HTR-8/SVneo (cell line): Measurements from ENCODE around the gene TEAD3.
"Not testable (repeated sequence)": the region's sequence is repeated elsewhere in the genome, so short reads cannot be mapped to it uniquely, and the experiment has no call there.

ENCODE experiments used
- DNase-seq: peaks from one replicate; pipeline ENCODE4 v3.0.0; 2011; ENCODE audit warnings: low spot score, mixed read lengths; ENCODE audit not compliant: insufficient read length
- FAIRE-seq: peaks from 2 replicates; lab custom pipeline; 2011; peaks lifted over from hg19 to GRCh38; lab: Jason Lieb, UNC

The TEAD3 gene

DNA sequence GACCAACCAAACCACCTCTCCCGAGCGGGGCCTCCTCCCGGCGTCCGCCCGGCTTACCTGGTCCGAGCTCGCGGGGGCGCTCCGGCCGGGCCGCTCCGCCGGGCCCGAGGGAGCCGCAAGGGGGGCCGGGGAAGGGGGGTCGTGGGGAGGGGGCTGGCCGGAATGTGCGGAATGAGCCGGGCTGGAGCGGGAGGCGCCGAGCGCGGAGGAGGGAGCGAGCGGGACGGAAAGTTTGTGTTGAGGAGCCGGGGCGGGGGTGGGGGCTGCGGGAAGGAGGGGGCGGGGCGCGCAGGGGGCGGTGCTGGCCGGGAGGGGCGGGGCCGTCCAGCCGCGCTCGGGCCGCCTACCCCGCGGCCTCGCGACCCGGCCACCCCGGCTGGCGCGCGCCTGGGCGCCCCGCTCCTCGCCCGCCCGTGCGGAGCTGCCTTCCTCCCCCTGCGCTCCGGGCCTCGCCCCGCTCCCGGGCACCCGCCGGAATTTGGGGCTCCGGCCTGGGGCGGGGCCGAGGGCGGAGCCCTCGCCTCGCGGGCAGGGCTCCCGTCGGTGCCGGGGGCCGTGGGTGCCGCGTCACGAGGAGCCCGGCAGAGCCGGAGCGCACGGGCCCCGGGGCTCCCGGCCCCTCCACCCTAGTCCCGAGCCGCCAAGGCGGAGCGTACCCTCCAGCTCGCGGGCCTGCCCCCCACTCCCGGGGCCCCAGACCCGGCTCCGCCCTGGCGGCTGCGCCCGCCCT lies at the start of gene TEAD3:
TSS of gene TEAD3 (minus strand) at position 239 of the 730 bp plus-strand sequence.
- peak; percentile 82 for DNase-seq

DNA sequence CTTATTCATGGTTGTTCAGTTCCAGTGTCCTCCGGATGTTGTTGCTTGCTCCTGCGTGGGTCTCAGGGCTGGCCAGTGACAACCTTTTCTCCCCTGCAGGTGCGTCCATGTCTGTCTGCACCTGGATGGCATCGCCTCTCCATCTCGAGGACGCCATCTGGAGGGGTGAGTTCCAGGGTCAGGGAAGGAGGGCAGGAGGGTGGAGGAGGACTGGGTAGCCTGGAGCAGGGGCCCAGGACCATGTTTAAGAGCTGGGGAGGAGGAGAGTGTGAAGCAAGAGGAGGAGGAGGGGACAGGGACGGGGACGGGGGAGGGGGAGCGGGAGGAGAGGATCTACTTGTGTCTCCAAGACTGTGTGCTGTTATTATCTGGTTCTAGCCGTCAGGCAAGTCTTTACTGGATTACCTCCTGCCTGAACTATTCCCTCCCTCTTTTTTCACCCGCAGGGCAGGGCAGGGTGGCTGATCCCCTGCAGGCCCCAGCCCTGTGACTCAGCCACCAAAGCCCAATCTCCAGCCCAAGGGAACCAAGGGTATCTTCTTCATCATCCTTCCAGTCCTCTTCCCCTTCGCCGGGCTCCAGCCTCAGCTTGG lies 48.0 kb upstream of the TEAD3 start:
- DNase-seq (no peak), FAIRE-seq (peak; percentile 42)

More for the DNA sequence above, at the start of gene TEAD3:
- no peak for FAIRE-seq

- FAIRE-seq (no peak), DNase-seq (no peak)
Observed at GRCh38 chr6:35543459-35544193, 46.7 kb upstream of the TEAD3 start.

GRCh38 chr6:35541836-35542235 lies 45.0 kb upstream of the TEAD3 start:
- FAIRE-seq (no peak), DNase-seq (no peak)

GRCh38 chr6:35539223-35539622 lies 42.3 kb upstream of the TEAD3 start:
- DNase-seq, result no peak
- no peak for FAIRE-seq

GRCh38 chr6:35535847-35536246 lies 39.0 kb upstream of the TEAD3 start:
- FAIRE-seq, DNase-seq: not testable (repeated sequence)

DNA sequence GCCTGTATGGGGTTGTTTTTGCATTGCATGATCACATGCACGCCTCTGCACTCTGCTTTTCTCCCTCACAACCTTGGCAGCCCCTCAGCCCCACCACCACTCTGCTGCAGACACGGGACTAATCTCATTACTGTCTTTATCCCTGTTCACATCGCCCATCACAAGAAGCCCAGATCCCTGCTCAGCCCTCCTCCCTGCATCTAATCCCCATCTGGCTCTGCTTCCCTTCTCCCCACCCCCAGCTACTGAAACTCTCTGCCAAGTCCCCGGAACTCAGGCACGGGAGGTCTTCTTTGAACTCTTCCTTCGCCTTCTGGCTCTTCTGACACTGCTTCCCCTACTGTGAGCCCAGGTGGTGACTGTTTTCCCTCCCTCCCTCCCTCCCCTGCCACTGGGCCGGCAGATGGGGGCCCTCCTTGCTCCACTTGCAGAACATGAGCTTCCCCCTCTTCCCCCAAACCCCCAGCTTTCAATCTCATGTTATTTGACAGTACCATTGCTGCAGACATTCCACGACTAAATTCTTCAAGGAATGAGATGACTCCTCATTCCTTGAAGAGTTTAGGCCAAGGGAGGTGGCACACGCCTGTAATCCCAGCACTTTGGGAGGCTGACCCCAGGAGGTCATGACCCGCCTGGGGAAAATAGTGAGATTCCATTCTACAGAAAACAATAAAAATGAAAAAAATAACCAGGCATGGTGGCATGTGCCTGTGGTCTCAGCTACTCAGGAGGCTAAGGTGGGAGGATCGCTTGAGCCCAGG lies 37.7 kb upstream of the TEAD3 start:
- FAIRE-seq, result no peak
- DNase-seq, result no peak

GRCh38 chr6:35533981-35534380 lies 37.1 kb upstream of the TEAD3 start:
- DNase-seq (no peak), FAIRE-seq (no peak)

DNA sequence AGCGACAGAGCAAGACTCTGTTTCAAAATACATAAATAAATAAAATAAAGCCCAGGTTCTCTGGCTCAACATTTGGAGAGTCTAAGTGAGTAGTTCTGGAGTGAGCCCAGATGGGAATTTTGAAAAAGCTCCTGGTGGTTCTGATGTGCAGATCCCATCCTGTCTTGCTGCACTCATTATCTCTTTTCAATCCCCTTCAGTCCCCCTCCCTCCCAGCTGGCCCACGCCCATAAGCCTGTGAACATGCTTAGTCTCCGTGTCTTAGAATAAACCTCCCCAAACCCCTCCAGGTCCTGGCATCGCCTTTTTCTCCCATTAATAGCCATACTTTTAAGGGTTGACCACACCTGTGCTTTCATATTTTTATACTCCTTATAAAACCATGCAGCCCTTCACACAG lies 35.2 kb upstream of the TEAD3 start:
- FAIRE-seq, result no peak
- no peak for DNase-seq

- no peak for FAIRE-seq
- DNase-seq, result no peak
Observed at GRCh38 chr6:35524380-35525020, 27.6 kb upstream of the TEAD3 start.

- DNase-seq (peak; percentile 93), FAIRE-seq (peak; percentile 83)
Observed at GRCh38 chr6:35522660-35523658, 26.1 kb upstream of the TEAD3 start.

- FAIRE-seq (no peak), DNase-seq (no peak)
Observed at GRCh38 chr6:35522151-35522550, 25.3 kb upstream of the TEAD3 start.

DNA sequence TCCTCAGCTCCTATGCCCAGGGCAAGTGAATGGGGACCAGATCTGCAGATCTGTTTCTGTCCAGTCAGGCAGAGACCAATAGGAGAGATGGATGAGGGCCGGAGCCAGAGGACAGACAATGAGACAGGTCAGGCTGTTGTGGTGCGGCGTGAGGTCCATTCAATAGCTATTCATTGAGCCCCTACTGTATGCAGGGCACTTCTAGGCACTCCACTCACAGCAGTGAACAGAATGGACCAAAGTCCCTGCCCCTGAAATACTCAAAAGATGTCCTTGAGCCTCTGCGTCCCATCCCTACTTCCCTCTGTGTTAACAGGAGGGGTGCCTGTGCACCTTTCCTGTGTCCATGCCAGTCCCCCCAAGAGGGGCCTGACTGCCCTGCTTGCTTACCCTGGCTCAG lies 24.4 kb upstream of the TEAD3 start:
- DNase-seq (no peak), FAIRE-seq (no peak)

DNA sequence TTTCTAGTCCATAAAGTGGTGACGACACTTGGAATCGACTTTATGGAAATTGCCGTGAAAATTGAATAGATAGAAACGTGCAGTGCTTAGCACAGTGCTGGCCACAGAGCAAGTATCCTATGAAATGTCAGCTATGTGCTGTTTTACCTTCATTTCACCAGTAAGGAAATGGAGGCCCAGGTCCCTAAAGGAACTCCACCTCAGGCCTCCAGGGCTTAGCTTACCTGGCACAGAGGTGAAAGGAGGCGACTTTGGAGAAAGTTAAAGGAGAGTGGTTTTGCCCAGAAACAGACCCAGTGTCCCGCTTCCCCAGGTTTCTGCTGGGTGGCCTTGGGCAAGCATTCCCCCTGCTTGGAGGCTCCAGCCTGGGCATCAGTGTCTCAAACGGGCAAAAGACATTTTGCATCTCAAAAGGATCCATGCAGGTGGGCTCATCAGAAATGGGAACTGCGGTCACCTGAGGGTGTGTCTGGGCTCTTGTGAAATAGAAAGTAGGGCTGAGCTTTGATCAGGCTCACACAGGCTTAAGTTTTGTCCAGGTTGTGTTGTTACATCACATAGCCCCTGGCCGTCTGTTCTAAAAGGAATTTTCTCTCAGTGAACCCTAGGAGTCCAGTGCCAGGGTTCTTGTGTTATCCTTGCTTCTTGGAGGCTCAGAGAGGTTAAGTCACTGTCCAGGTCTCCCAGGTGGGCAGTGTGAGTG lies 22.6 kb upstream of the TEAD3 start:
- no peak for FAIRE-seq
- DNase-seq, result no peak

- FAIRE-seq (no peak), DNase-seq (no peak)
Observed at GRCh38 chr6:35518566-35519312, 21.9 kb upstream of the TEAD3 start.

GRCh38 chr6:35517978-35518377 lies 21.1 kb upstream of the TEAD3 start:
- not testable (repeated sequence) for DNase-seq, FAIRE-seq

DNA sequence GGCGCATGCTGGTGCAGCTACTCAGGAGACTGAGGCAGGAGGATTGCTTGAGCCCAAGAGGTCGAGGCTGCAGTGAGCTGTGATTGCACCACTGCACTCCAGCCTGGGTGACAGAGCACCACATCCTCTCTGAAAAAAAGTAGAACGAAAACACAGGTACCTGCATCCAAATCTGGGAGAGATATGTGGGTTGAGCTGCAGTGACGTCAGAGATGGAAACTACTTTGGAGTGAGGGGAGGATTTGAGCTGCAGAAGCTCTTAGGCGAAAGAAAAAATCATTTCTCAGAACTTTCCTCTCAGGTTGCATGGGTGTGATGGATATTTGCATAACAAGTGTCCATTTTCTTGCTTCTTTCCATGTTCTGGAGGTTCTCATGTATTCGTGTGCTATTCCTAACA lies 19.8 kb upstream of the TEAD3 start:
- DNase-seq (no peak), FAIRE-seq (no peak)

- FAIRE-seq, DNase-seq: not testable (repeated sequence)
Observed at GRCh38 chr6:35515939-35516338, 19.1 kb upstream of the TEAD3 start.
